GM19467 (cell line): Measurements from ENCODE around the gene ESRRA.

ENCODE experiments used
- ATAC-seq: cut with Tn5 transposase; IDR thresholded peaks from one replicate; pipeline ENCODE4 v1.9.1; 2021; ENCODE audit warnings: mild to moderate bottlenecking, moderate library complexity; ENCODE audit not compliant: unreplicated experiment

ESRRA gene

GRCh38 chr11:64327375-64327774 is 22.1 kb downstream of the ESRRA start:
- no peak for ATAC-seq

GRCh38 chr11:64327993-64328392 is 22.7 kb downstream of the ESRRA start:
- ATAC-seq, result no peak

GRCh38 chr11:64330888-64331287 is 25.6 kb downstream of the ESRRA start:
- ATAC-seq, result no peak

GRCh38 chr11:64331569-64332371 is 26.4 kb downstream of the ESRRA start:
- no peak for ATAC-seq

GRCh38 chr11:64333556-64333955 is 28.2 kb downstream of the ESRRA start:
- no peak for ATAC-seq

GRCh38 chr11:64334764-64335735 is 29.7 kb downstream of the ESRRA start:
- ATAC-seq, result peak; percentile 50

GRCh38 chr11:64337538-64338249 is 32.4 kb downstream of the ESRRA start:
- ATAC-seq, result no peak

GRCh38 chr11:64338716-64339115 is 33.4 kb downstream of the ESRRA start:
- ATAC-seq, result no peak

GRCh38 chr11:64339286-64339685 is 34.0 kb downstream of the ESRRA start:
- ATAC-seq, result no peak

- peak; percentile 57 for ATAC-seq
These were observed 34.6 kb downstream of the ESRRA start, which contains the start of gene CCDC88B for GRCh38 chr11:64339754-64340408. CCDC88B (plus strand) TSS chr11:64340204; CDS start chr11:64340267, 63 bp downstream.

GRCh38 chr11:64340671-64341335 is 35.5 kb downstream of the ESRRA start:
- ATAC-seq, result no peak

GRCh38 chr11:64341429-64341828 is 36.1 kb downstream of the ESRRA start:
- ATAC-seq, result no peak

- no peak for ATAC-seq
These were observed 36.8 kb downstream of the ESRRA start for GRCh38 chr11:64341851-64342791.

GRCh38 chr11:64342869-64343745 is 37.8 kb downstream of the ESRRA start:
- no peak for ATAC-seq

GRCh38 chr11:64343767-64344559 is 38.6 kb downstream of the ESRRA start:
- no peak for ATAC-seq

GRCh38 chr11:64344787-64345186 is 39.5 kb downstream of the ESRRA start:
- ATAC-seq, result no peak
